Measurements from ENCODE around the gene LRRC75A.

DNA sequence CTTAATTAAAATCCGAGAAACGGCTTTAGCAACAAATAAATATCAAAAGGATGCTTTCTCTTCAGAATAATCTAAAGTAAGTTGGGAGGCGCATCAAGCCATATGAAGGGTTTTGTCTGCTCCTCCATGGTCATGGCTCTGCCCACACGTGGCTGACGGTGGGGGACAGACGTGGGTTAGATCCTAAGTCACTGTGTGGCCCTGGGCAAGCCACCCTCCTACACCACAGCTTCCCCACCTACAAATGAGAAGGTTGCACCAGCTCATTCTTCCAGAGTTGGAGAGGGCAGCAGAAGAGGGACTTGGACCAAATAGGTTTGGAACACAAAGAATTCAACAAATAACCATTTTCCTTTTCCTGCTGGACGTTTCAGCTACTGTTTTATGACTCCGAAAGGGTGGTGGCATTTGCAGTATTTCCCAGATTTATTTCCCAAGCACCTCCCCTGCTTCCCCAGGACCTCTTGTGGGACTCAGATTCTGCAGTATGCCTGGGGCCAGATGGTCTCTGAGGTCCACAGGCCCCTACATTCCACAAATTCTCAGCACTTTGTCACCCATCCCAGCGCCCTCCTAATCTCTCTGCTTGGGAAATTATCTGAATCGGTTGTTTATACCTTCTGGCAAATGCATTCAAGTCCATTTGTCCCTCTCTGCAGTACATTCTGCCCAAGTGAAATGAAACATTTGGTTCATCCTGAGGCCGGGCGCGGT is 17.8 kb downstream of the LRRC75A start:
- TF ChIP-seq, protein P1, sequence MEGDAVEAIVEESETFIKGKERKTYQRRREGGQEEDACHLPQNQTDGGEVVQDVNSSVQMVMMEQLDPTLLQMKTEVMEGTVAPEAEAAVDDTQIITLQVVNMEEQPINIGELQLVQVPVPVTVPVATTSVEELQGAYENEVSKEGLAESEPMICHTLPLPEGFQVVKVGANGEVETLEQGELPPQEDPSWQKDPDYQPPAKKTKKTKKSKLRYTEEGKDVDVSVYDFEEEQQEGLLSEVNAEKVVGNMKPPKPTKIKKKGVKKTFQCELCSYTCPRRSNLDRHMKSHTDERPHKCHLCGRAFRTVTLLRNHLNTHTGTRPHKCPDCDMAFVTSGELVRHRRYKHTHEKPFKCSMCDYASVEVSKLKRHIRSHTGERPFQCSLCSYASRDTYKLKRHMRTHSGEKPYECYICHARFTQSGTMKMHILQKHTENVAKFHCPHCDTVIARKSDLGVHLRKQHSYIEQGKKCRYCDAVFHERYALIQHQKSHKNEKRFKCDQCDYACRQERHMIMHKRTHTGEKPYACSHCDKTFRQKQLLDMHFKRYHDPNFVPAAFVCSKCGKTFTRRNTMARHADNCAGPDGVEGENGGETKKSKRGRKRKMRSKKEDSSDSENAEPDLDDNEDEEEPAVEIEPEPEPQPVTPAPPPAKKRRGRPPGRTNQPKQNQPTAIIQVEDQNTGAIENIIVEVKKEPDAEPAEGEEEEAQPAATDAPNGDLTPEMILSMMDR (IDR thresholded peaks at IDR 0.05; ENCODE audit: low read depth, low read length, missing input control) = no peak
- TF ChIP-seq FOXA1 (IDR thresholded peaks at IDR 0.05) = no peak
- no peak for TF ChIP-seq GABPA (IDR thresholded peaks at IDR 0.05 in 1 of 2, conservative IDR thresholded peaks at IDR 0.05 in 1 of 2)
